Stimulated activated naive CD8-positive, alpha-beta T cell treated with anti-CD3 and anti-CD28 coated beads, Interleukin-15, amount 100 ng/mL, for 72 hours (primary cell): ENCODE measurements around the gene CCDC40.
A peak's percentile ranks its signal among the peaks of the same experiment; 100 is the strongest.

Source experiments
- ATAC-seq: fragments of 150-1000 bp; cut with Tn5 transposase; 2 replicates; pipeline ENCODE4 v1.10.0; 2021; ENCODE audit warnings: mild to moderate bottlenecking, moderate library complexity
- DNase-seq, 2 donors: peaks; one replicate each; pipeline ENCODE4 v3.0.0; 2021 to 2022
- H3K27ac Mint-ChIP-seq, 2 donors: one replicate each; pipeline ENCODE4 v1.8.0; 2022; ENCODE audit warnings: mild to moderate bottlenecking in 2 of 2, mixed read lengths in 2 of 2, moderate library complexity in 2 of 2
- H3K27me3 Mint-ChIP-seq: one replicate; pipeline ENCODE4 v1.8.0; 2022; ENCODE audit warnings: mixed read lengths
- H3K4me1 Mint-ChIP-seq: one replicate; pipeline ENCODE4 v1.8.0; 2022; ENCODE audit warnings: mild to moderate bottlenecking, mixed read lengths
- H3K4me3 Mint-ChIP-seq, 2 donors: one replicate each; pipeline ENCODE4 v1.8.0; 2022; ENCODE audit warnings: mild to moderate bottlenecking in 2 of 2, mixed read lengths in 2 of 2, moderate library complexity in 1 of 2
- H3K9me3 Mint-ChIP-seq, 2 donors: one replicate each; pipeline ENCODE4 v1.8.0; 2022; ENCODE audit warnings: mixed read lengths in 2 of 2

The CCDC40 gene

GRCh38 chr17:80008383-80008840 lies 28.0 kb upstream of the CCDC40 start:
- Mint-ChIP-seq H3K27ac (no peak overlapping the region), H3K9me3 (no peaks in the 10 kb centered on the region), H3K4me3 (peak overlapping the region in 1 of 2 donors; percentile 21), H3K27me3 (no peaks in the 10 kb centered on the region), H3K4me1 (peaks cover 28% of the 10 kb centered on the region)
- DNase-seq: peak; percentile 80 to 83
- peak; percentile 86 for ATAC-seq

GRCh38 chr17:80008848-80009247 lies 27.6 kb upstream of the CCDC40 start:
- Mint-ChIP-seq H3K27ac (peak overlapping the region in 1 of 2 donors; percentile 42), H3K27me3 (no peaks in the 10 kb centered on the region), H3K4me1 (peaks cover 28% of the 10 kb centered on the region), H3K9me3 (no peaks in the 10 kb centered on the region), H3K4me3 (no peak overlapping the region)
- ATAC-seq (no peak), DNase-seq (no peak)

- H3K4me1 Mint-ChIP-seq: peaks cover 28% of the 10 kb centered on the region
- no peak for ATAC-seq
- H3K4me3 Mint-ChIP-seq: no peak overlapping the region
- no peak for DNase-seq
- H3K27ac Mint-ChIP-seq: no peak overlapping the region
- no peaks in the 10 kb centered on the region for H3K9me3 Mint-ChIP-seq
- H3K27me3 Mint-ChIP-seq: no peaks in the 10 kb centered on the region
These were observed 26.8 kb upstream of the CCDC40 start for GRCh38 chr17:80009391-80010282.

GRCh38 chr17:80010283-80010858 lies 26.1 kb upstream of the CCDC40 start:
- Mint-ChIP-seq H3K9me3 (no peaks in the 10 kb centered on the region), H3K4me3 (no peak overlapping the region), H3K27me3 (no peaks in the 10 kb centered on the region), H3K4me1 (peaks cover 28% of the 10 kb centered on the region), H3K27ac (no peak overlapping the region)
- no peak for ATAC-seq
- DNase-seq: no peak

GRCh38 chr17:80011989-80012555 lies 24.4 kb upstream of the CCDC40 start:
- Mint-ChIP-seq H3K4me1 (peaks cover 14% of the 10 kb centered on the region), H3K27me3 (no peaks in the 10 kb centered on the region), H3K9me3 (no peaks in the 10 kb centered on the region), H3K4me3 (no peak overlapping the region), H3K27ac (no peak overlapping the region)
- DNase-seq (no peak), ATAC-seq (no peak)

- H3K9me3 Mint-ChIP-seq: no peaks in the 10 kb centered on the region
- DNase-seq (no peak), ATAC-seq (no peak)
- H3K4me3 Mint-ChIP-seq: no peak overlapping the region
- H3K4me1 Mint-ChIP-seq: peaks cover 7% of the 10 kb centered on the region
- no peak overlapping the region for H3K27ac Mint-ChIP-seq
- H3K27me3 Mint-ChIP-seq: no peaks in the 10 kb centered on the region
These were observed 23.4 kb upstream of the CCDC40 start for GRCh38 chr17:80012765-80013741.

GRCh38 chr17:80017226-80018010 lies 19.0 kb upstream of the CCDC40 start:
- ATAC-seq (no peak), DNase-seq (no peak)
- Mint-ChIP-seq H3K27me3 (no peaks in the 10 kb centered on the region), H3K4me1 (no peaks in the 10 kb centered on the region), H3K9me3 (no peaks in the 10 kb centered on the region), H3K27ac (no peak overlapping the region), H3K4me3 (no peak overlapping the region)

- Mint-ChIP-seq H3K4me1 (no peaks in the 10 kb centered on the region), H3K27me3 (no peaks in the 10 kb centered on the region), H3K4me3 (no peak overlapping the region), H3K9me3 (no peaks in the 10 kb centered on the region), H3K27ac (no peak overlapping the region)
- DNase-seq (no peak), ATAC-seq (no peak)
These were observed 17.4 kb upstream of the CCDC40 start for GRCh38 chr17:80018917-80019651.

- Mint-ChIP-seq H3K4me1 (no peaks in the 10 kb centered on the region), H3K27me3 (no peaks in the 10 kb centered on the region), H3K27ac (no peak overlapping the region), H3K4me3 (no peak overlapping the region), H3K9me3 (no peaks in the 10 kb centered on the region)
- ATAC-seq (no peak), DNase-seq (no peak)
These were observed 14.8 kb upstream of the CCDC40 start for GRCh38 chr17:80021600-80021999.

GRCh38 chr17:80023481-80024205 lies 12.8 kb upstream of the CCDC40 start:
- ATAC-seq (peak; percentile 15), DNase-seq (no peak)
- Mint-ChIP-seq H3K4me1 (no peaks in the 10 kb centered on the region), H3K9me3 (no peaks in the 10 kb centered on the region), H3K27ac (no peak overlapping the region), H3K4me3 (no peak overlapping the region), H3K27me3 (no peaks in the 10 kb centered on the region)

GRCh38 chr17:80024206-80024972 lies 12.1 kb upstream of the CCDC40 start:
- ATAC-seq: peak; percentile 31
- no peaks in the 10 kb centered on the region for H3K9me3 Mint-ChIP-seq
- DNase-seq: no peak
- H3K27ac Mint-ChIP-seq: no peak overlapping the region
- H3K27me3 Mint-ChIP-seq: no peaks in the 10 kb centered on the region
- H3K4me3 Mint-ChIP-seq: no peak overlapping the region
- peaks cover 7% of the 10 kb centered on the region for H3K4me1 Mint-ChIP-seq

- ATAC-seq (no peak), DNase-seq (no peak)
- Mint-ChIP-seq H3K27me3 (no peaks in the 10 kb centered on the region), H3K4me3 (no peak overlapping the region), H3K9me3 (no peaks in the 10 kb centered on the region), H3K4me1 (peaks cover 10% of the 10 kb centered on the region), H3K27ac (no peak overlapping the region)
These were observed 11.3 kb upstream of the CCDC40 start for GRCh38 chr17:80025140-80025539.

GRCh38 chr17:80025796-80026195 lies 10.6 kb upstream of the CCDC40 start:
- DNase-seq: no peak

More at GRCh38 chr17:80025796-80026195, 10.6 kb upstream of the CCDC40 start:
- no peaks in the 10 kb centered on the region for H3K9me3 Mint-ChIP-seq
- ATAC-seq: no peak
- no peaks in the 10 kb centered on the region for H3K27me3 Mint-ChIP-seq
- no peak overlapping the region for H3K27ac Mint-ChIP-seq
- peaks cover 10% of the 10 kb centered on the region for H3K4me1 Mint-ChIP-seq
- H3K4me3 Mint-ChIP-seq: no peak overlapping the region
